ENCODE measurements around the gene INTS3. TPM values are rescaled to one million over a fixed set of nuclear protein-coding genes. Genes with fewer than 3 reads are reported as not detected.
A peak's percentile ranks its signal among the peaks of the same experiment; 100 is the strongest.

The INTS3 gene
- total RNA-seq, 4 donors from 2014 or later = 16.1 to 28.0 (median 19.9) TPM

DNA sequence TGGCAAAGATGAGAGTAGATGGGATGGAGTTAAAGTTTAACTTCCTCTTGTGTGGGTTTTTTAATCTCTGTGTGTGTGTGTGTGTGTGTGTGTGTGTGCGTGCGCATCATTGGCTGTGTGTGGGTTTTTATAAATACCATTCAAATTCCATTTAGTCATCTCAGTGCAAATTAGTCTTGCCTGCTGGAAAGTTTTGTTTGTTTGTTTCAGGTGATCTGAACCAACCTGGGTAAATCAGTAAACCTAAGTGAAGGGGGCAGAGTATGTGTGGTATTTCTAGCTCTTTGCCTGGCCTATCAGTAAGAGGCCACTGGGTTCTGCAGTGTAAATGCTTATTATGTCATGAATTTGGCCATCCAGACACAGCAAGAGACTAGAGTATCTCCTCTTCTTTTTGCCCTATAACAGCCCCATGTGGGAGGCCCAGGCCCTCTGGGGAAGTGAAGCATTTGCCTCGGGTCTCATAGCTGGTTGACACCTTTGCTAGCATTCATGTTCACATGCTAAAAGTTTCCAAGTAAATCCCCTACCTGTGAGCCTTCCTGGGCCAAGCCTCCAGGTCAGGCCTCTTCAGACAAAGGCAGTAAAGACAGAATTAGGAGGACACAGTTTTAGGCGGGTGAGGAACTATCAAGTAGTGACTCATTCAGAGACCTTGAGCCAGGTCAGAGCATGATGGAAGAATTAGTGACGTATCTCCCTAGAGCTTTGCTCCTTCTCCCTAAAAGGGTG is 14.7 kb downstream of the INTS3 start:
- no peak overlapping the region for H3K27ac ChIP-seq
- in situ Hi-C loops (cut with MboI; ENCODE audit: low sequenced_read_pairs in 4 of 4) = loop anchor here in 3 of 4 donors (10.0 to 25.0 kb wide), 4 partner anchors 68 to 380 kb away; partner anchors contain the start of genes ILF2 (in 1 of the 3), NPR1 (in 1 of the 3) and S100A9 (in 1 of the 3)

DNA sequence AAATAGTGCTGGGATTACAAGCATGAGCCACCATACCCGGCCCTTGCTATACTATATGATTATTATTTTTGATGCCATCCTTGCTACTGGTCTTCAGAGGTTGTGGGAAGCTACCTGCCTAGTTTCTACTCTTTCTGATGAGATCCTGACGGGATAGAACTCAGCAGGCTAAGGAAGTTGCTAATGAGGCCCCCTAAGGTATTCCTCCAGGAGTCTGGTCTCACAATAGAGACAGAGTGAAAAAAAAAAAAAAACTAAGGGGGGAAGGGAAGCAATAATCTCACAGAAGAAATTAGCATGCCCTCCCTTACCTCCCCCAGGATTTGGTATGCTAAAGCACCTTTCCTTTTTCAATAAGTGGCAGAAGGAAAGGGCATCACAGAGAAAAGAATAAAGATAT is 17.6 kb downstream of the INTS3 start:
- Histone ChIP-seq H3K4me1 (peaks cover 27 to 29% of the 10 kb centered on the region in 2 donors), H3K27me3 (no peaks in the 10 kb centered on the region), H3K27ac (no peak overlapping the region), H3K4me3 (no peak overlapping the region), H3K9me3 (no peaks in the 10 kb centered on the region), H3K36me3 (peaks cover 2 to 70% of the 10 kb centered on the region in 2 donors)
- intact Hi-C loops (cut with DNase I; ENCODE audit: low total_unique reads) (loop anchor here (10.0 kb wide), 1 partner anchor 391 kb away; the partner anchor contains the start of gene S100A9), in situ Hi-C loops (cut with MboI; ENCODE audit: low sequenced_read_pairs in 4 of 4) (loop anchor here (5.0 to 25.0 kb wide), 5 partner anchors 68 to 383 kb away; partner anchors contain the start of genes NPR1 (in 4 of the 4), ILF2 (in 1 of the 4) and S100A9 (in 1 of the 4))
- no peak for ATAC-seq
- DNase-seq = no peak
- no peak for TF ChIP-seq POLR2A (IDR thresholded peaks at IDR 0.05)

More for the DNA sequence above, 14.7 kb downstream of the INTS3 start:
- Histone ChIP-seq H3K4me1 (peaks cover under 1 to 2% of the 10 kb centered on the region in 2 donors), H3K27me3 (no peaks in the 10 kb centered on the region), H3K36me3 (peaks cover 2 to 61% of the 10 kb centered on the region in 2 donors), H3K4me3 (no peak overlapping the region), H3K9me3 (no peaks in the 10 kb centered on the region)
- TF ChIP-seq POLR2A (IDR thresholded peaks at IDR 0.05) = no peak
- TF ChIP-seq, protein P1, sequence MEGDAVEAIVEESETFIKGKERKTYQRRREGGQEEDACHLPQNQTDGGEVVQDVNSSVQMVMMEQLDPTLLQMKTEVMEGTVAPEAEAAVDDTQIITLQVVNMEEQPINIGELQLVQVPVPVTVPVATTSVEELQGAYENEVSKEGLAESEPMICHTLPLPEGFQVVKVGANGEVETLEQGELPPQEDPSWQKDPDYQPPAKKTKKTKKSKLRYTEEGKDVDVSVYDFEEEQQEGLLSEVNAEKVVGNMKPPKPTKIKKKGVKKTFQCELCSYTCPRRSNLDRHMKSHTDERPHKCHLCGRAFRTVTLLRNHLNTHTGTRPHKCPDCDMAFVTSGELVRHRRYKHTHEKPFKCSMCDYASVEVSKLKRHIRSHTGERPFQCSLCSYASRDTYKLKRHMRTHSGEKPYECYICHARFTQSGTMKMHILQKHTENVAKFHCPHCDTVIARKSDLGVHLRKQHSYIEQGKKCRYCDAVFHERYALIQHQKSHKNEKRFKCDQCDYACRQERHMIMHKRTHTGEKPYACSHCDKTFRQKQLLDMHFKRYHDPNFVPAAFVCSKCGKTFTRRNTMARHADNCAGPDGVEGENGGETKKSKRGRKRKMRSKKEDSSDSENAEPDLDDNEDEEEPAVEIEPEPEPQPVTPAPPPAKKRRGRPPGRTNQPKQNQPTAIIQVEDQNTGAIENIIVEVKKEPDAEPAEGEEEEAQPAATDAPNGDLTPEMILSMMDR (IDR thresholded peaks at IDR 0.05 in 4 of 5, conservative IDR thresholded peaks at IDR 0.05 in 1 of 5) = no peak
- ATAC-seq (no peak), DNase-seq (no peak)
- intact Hi-C loops (cut with DNase I; ENCODE audit: low total_unique reads) = loop anchor here (10.0 kb wide), 1 partner anchor 388 kb away; the partner anchor contains the start of gene S100A9

DNA sequence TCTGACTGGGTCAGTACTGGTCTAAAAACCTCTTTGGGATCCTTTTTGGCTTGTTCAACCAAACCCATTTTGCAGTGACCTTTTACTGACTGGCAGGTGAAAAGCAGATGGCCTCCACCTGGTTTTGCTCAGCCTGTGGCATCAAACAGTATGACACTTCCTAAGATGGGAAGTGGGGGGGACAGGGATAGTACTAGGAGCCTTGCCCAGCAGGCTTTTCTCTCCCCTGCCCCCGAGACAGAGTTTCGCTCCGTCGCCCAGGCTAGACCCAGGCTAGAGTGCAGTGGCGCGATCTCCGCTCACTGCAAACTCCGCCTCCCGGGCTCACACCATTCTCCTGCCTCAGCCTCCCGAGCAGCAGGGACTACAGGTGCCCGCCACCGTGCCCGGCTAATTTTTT is 18.3 kb downstream of the INTS3 start:
- peaks cover 1 to 63% of the 10 kb centered on the region in 2 donors for H3K36me3 ChIP-seq
- peaks cover 33 to 37% of the 10 kb centered on the region in 2 donors for H3K4me1 ChIP-seq
- no peaks in the 10 kb centered on the region for H3K27me3 ChIP-seq
- TF ChIP-seq, protein P1 (IDR thresholded peaks at IDR 0.05 in 4 of 5, conservative IDR thresholded peaks at IDR 0.05 in 1 of 5) = no peak
- TF ChIP-seq POLR2A (IDR thresholded peaks at IDR 0.05) = no peak
- H3K4me3 ChIP-seq = no peak overlapping the region
- intact Hi-C loops (cut with DNase I; ENCODE audit: low total_unique reads) = loop anchor here (10.0 kb wide), 1 partner anchor 391 kb away; the partner anchor contains the start of gene S100A9
- no peak overlapping the region for H3K27ac ChIP-seq
- no peaks in the 10 kb centered on the region for H3K9me3 ChIP-seq
- DNase-seq (no peak), ATAC-seq (no peak)
- in situ Hi-C loops (cut with MboI; ENCODE audit: low sequenced_read_pairs in 4 of 4) = loop anchor here (5.0 to 25.0 kb wide), 5 partner anchors 69 to 384 kb away; partner anchors contain the start of genes NPR1 (in 4 of the 4), ILF2 (in 1 of the 4) and S100A9 (in 1 of the 4)

DNA sequence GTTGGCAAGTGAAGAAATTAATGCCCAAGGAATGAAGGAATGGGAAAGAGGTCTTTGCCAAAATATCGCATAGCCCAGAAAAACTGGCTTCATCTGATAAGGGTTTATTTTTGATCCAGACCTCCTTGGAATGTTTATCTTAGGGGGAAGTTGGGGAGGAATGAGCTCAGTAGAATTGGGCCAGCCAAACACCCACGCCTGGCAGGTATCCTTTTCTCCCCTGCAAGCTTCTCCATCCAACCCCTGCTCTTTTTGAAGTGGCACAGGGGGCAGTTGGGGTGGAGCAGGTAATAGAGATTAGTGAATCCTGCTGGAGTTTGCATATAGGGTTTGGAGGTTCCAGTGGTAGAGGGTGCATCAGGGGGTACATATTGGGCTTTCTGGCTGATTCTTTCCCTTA is 21.1 kb downstream of the INTS3 start:
- intact Hi-C loops (cut with DNase I; ENCODE audit: low total_unique reads) (loop anchor here (1.0 to 10.0 kb wide), 5 partner anchors 22 to 394 kb away; partner anchors contain the start of genes NPR1 and S100A9), in situ Hi-C loops (cut with MboI; ENCODE audit: low sequenced_read_pairs in 4 of 4) (loop anchor here (5.0 to 25.0 kb wide), 5 partner anchors 72 to 387 kb away; partner anchors contain the start of genes NPR1 (in 4 of the 4), ILF2 (in 1 of the 4) and S100A9 (in 1 of the 4))
- Histone ChIP-seq H3K36me3 (peaks cover 0 to 56% of the 10 kb centered on the region in 2 donors), H3K27ac (peak overlapping the region in 3 of 4 donors; percentile 54 to 95 (median 92)), H3K4me3 (no peak overlapping the region), H3K9me3 (no peaks in the 10 kb centered on the region), H3K4me1 (peaks cover 36 to 51% of the 10 kb centered on the region in 2 donors), H3K27me3 (no peaks in the 10 kb centered on the region)
- ATAC-seq (no peak), DNase-seq (no peak)
- TF ChIP-seq, protein P1 (IDR thresholded peaks at IDR 0.05 in 4 of 5, conservative IDR thresholded peaks at IDR 0.05 in 1 of 5) = no peak
- no peak for TF ChIP-seq POLR2A (IDR thresholded peaks at IDR 0.05)
